Right ventricle myocardium inferior (tissue), 1 donor: ENCODE measurements around the gene NCK2. TPM values are rescaled to one million over a fixed set of nuclear protein-coding genes. Genes with fewer than 3 reads are reported as not detected.

Experiments used
- ATAC-seq: fragments of 200-7000 bp; cut with Tn5 transposase; one replicate; pipeline ENCODE4 v1.9.1; 2020; ENCODE audit warnings: mild to moderate bottlenecking, moderate library complexity
- DNase-seq: peaks from one replicate; pipeline ENCODE4 v3.0.0; 2021; ENCODE audit errors: missing footprints
- intact Hi-C: fragments of 100-400 bp; cut with DNase I; formaldehyde crosslinking; loops from one replicate; pipeline ENCODE4 v1.11.0; 2022
- total RNA-seq: library from RNA; stranded (reverse); fragmentation: NEBNext Ultra II Directional; extraction: Animal tissue kit (Norgen Biotek cat#: 25700); gene quantifications from one replicate; pipeline ENCODE4 v1.2.1, GENCODE V29; 2021
- donor health status: DM: no; HTN: yes; CAD: no; lungs with severe emphysema.

Gene NCK2
- total RNA-seq, 1 donor from 2014 or later = 32.9 TPM

- DNase-seq = no peak
- peak; percentile 22 for ATAC-seq
- intact Hi-C loops = no loop called here
Observed at GRCh38 chr2:105732955-105733607, 11.6 kb upstream of the NCK2 start.

- DNase-seq (no peak), ATAC-seq (no peak)
- intact Hi-C loops = no loop called here
Observed at GRCh38 chr2:105733875-105734274, 10.8 kb upstream of the NCK2 start.

GRCh38 chr2:105734762-105735538, 9.8 kb upstream of the NCK2 start:
- intact Hi-C loops = no loop called here
- ATAC-seq = no peak
- DNase-seq = no peak

- ATAC-seq = no peak
- no peak for DNase-seq
- intact Hi-C loops = no loop called here
Observed at GRCh38 chr2:105736145-105736544, 8.6 kb upstream of the NCK2 start.

- ATAC-seq = no peak
- no peak for DNase-seq
- intact Hi-C loops = no loop called here
Observed at GRCh38 chr2:105737980-105738657, 6.6 kb upstream of the NCK2 start.

- ATAC-seq = no peak
- intact Hi-C loops = no loop called here
- no peak for DNase-seq
Observed at GRCh38 chr2:105738658-105739241, 6.0 kb upstream of the NCK2 start.

- DNase-seq (no peak), ATAC-seq (no peak)
- intact Hi-C loops = no loop called here
Observed at GRCh38 chr2:105739426-105739825, 5.3 kb upstream of the NCK2 start.

- intact Hi-C loops = loop anchor here (5.0 to 10.0 kb wide), 3 partner anchors 135 to 163 kb away; no protein-coding TSS in a partner anchor
- DNase-seq = no peak
- no peak for ATAC-seq
Observed at GRCh38 chr2:105739944-105740530, 4.7 kb upstream of the NCK2 start.

GRCh38 chr2:105741174-105741573, 3.5 kb upstream of the NCK2 start:
- intact Hi-C loops = loop anchor here (5.0 to 10.0 kb wide), 3 partner anchors 136 to 164 kb away; no protein-coding TSS in a partner anchor
- ATAC-seq (no peak), DNase-seq (no peak)

GRCh38 chr2:105741617-105742016, 3.1 kb upstream of the NCK2 start:
- DNase-seq (no peak), ATAC-seq (no peak)
- intact Hi-C loops = loop anchor here (5.0 to 10.0 kb wide), 3 partner anchors 137 to 164 kb away; no protein-coding TSS in a partner anchor

GRCh38 chr2:105744091-105744908, 412 bp upstream of the NCK2 start:
- DNase-seq = peak; percentile 90
- intact Hi-C loops = loop anchor here (5.0 to 10.0 kb wide), 3 partner anchors 139 to 167 kb away; no protein-coding TSS in a partner anchor

GRCh38 chr2:105746177-105747080, 1.7 kb downstream of the NCK2 start:
- no peak for ATAC-seq
- intact Hi-C loops = loop anchor here (10.0 kb wide), 2 partner anchors 138 to 142 kb away; no protein-coding TSS in a partner anchor
- DNase-seq = peak; percentile 92

More at GRCh38 chr2:105744091-105744908, 412 bp upstream of the NCK2 start:
- ATAC-seq = peak; percentile 93

GRCh38 chr2:105747254-105747894, 2.7 kb downstream of the NCK2 start:
- intact Hi-C loops = loop anchor here (10.0 kb wide), 2 partner anchors 137 to 143 kb away; no protein-coding TSS in a partner anchor
- DNase-seq (no peak), ATAC-seq (no peak)

- intact Hi-C loops = loop anchor here (10.0 kb wide), 2 partner anchors 137 to 143 kb away; no protein-coding TSS in a partner anchor
- ATAC-seq (no peak), DNase-seq (no peak)
Observed at GRCh38 chr2:105747991-105748390, 3.3 kb downstream of the NCK2 start.

- intact Hi-C loops = loop anchor here (10.0 kb wide), 2 partner anchors 136 to 144 kb away; no protein-coding TSS in a partner anchor
- no peak for ATAC-seq
- DNase-seq = no peak
Observed at GRCh38 chr2:105748566-105748965, 3.9 kb downstream of the NCK2 start.
